GM10266 (cell line): Measurements from ENCODE around the gene ING1.

Experiments
- DNase-seq: peaks from one replicate; pipeline ENCODE4 v3.0.0; 2012; ENCODE audit errors: extremely low spot score
- TF ChIP-seq, protein P1 (sequence below): IDR thresholded peaks from 2 replicates; pipeline ENCODE4 v1.5.1; 2012; ENCODE audit warnings: mild to moderate bottlenecking, low read depth; ENCODE audit not compliant: control insufficient read depth, insufficient read depth; ENCODE audit errors: missing control alignments

ING1 gene

DNA sequence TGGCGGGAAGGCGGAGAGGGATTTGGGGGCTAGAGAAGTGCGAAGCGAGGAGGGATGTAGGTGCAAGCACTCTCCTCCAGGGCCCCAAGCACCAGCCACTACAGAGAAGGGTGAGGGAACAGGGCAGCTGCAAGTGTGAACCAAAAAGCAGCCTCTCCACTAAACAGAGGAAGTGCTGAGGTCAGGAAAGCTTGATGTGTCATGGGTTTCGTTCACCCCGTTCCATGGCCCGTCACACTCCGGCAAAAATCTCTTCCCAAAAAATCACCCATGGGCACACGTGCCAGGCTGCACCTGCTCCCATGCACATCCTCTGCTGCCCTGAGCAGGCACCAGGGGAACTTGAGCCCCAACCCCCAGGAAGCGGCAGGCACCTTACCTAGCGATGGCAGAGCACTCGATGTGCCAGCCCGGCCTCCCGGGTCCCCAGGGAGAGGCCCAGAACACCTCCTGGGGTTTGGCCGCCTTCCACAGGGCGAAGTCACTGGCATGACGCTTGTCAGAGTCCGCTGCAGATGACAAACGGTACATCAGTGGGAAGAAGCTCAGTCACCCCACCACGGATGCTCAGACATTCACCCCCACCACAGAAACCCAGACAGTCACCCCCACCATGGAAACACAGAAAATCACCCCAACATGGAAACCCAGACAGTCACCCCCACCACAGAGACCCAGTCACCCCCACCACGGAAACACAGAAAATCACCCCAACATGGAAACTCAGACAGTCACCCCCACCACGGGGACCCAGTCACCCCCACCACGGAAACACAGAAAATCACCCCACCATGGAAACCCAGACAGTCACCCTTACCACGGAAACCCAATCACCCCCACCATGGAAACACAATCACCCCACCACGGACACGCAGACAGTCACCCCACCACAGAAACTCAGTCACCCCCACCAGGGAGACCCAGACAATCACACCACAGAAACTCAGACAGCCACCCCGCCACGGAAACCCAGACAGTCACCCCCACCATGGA, 36.6 kb upstream of the ING1 start:
- DNase-seq: peak; percentile 72
- TF ChIP-seq, protein P1, sequence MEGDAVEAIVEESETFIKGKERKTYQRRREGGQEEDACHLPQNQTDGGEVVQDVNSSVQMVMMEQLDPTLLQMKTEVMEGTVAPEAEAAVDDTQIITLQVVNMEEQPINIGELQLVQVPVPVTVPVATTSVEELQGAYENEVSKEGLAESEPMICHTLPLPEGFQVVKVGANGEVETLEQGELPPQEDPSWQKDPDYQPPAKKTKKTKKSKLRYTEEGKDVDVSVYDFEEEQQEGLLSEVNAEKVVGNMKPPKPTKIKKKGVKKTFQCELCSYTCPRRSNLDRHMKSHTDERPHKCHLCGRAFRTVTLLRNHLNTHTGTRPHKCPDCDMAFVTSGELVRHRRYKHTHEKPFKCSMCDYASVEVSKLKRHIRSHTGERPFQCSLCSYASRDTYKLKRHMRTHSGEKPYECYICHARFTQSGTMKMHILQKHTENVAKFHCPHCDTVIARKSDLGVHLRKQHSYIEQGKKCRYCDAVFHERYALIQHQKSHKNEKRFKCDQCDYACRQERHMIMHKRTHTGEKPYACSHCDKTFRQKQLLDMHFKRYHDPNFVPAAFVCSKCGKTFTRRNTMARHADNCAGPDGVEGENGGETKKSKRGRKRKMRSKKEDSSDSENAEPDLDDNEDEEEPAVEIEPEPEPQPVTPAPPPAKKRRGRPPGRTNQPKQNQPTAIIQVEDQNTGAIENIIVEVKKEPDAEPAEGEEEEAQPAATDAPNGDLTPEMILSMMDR: no peak

DNA sequence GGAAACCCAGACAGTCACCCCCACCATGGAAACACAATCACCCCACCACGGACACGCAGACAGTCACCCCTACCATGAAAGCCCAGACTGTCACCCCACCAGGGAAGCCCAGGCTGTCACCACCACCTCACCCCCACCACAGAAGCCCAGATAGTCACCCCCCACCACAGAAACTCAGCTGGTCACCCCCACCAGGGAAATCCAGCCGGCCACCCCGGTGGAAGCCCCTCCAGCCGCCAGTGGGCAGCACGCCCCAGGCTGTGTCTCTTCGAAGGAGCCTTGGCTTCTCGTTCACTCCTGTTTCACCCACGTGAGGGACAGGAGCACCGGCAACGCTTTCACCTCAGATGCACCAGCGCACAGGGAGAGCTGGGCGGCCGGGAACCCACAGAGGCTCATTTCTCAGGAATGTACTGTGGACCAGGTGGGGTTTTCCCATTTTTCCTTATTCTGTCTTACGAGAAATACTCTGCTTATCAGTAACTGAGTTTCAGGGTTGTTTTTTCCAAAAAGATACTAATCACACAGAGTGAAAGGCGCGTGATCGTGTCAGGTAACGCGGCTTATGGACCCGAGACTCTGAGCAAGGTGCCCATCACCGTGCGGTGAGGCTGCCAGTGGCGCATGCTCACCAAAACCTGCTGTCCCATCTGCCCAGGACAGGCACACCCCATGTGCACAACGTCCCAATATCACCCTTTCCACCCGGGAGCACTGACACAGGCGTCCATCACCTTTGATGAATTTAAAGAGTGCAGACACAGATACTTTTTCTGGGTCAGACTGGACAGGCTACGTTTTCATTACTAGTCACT, 35.6 kb upstream of the ING1 start:
- no peak for DNase-seq
- TF ChIP-seq, protein P1: no peak

DNA sequence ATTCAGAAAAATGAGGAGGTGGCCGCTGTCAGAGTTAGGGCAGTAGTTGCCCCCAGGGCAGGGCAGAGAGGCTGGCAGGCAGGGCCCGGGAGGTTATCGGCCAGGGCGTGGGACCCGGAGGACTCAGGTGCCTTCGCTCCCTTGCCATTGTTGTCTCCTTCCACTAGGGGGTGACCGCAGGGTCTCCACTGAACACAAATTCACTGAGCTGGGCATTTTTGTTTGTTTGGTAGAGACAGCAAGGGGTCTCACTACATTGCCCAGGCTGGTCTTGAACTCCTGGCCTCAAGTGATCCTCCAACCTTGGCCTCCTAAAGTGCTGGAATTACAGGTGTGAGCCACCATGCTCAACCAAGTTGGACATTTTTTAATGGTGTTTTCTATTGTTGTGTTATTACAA, 32.6 kb upstream of the ING1 start:
- DNase-seq: no peak
- TF ChIP-seq, protein P1: peak; percentile 33

DNA sequence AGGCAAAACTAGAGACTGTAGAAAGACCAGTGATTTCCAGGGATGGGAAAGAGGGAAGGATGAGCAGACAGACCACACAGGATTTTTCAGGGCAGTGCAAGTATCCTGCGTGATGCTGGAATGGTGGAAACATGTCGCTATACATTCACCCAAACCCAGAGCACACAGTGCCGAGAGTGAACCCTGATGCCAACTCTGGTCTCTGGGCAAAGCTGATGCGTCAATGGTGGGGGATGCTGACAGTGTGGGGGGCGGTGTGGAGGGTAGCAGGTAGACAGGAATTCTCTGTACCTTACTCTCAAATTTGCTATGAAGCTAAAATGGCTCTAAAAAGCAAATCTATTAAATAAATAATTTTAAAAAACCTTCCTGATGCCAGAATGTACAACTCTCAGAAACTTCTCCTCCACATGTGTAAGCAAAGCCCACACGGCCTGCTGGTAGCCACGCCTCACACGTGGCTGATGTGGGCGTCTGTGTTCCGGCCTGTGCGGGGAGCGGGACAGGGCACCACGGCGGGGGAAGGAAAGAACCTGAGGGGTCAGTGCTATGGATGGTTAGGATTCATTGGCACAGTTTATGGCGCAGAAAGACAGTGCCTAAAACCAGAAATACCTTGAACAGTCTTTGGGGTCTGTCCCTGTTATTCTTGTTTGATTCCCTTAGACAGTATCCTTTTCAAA, 31.5 kb upstream of the ING1 start:
- TF ChIP-seq, protein P1: no peak

DNA sequence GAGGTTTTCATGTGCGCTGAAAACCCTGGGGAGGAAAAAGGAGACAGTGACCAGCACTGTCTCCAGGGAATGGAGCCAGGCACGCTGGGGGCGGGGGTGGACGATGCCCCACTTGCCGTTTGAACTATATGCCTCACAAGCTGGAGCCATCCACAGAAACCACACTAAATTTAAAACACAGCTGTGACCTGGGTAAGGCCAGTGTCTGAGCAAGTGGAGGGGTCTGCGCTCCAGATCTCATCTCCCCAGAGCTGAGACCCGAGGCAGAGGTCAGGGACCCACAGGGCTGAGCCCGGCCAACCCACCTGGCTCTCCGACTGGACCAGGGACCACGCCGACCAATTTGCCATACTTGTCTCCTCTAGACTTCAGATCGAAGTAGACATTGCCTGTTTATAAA, 30.8 kb upstream of the ING1 start:
- TF ChIP-seq, protein P1: no peak
- no peak for DNase-seq

More for the DNA sequence above, 31.5 kb upstream of the ING1 start:
- DNase-seq: no peak

DNA sequence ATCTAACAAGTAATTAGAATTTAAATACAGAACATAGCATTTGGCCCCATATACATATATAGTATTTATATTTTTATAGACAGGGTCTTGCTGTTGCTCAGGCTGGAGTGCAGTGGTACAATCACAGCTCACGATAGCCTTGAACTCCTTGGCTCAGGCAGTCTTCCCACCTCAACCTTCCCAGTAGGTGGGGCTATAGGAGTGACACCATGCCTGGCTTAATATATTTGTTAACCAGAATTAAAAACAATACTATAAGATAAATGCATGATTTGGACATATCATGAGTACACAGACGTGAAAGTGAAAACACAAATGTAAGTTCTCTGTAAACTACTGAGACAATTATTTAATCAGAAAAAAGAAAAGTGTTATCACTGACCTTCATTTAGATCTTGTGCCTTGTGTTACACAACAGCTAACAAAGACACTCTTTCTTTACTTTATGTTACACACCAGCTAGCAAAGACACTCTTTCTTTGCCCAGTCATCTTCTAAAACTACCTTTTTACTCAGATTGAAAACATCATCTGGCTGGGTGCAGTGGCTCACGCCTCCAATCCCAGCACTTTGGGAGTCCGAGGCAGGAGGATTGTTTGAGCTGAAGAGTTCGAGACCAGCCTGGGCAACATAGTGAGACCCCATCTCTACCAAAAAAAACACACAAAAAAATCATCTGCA, 30.2 kb upstream of the ING1 start:
- DNase-seq: no peak
- TF ChIP-seq, protein P1: peak; percentile 29
